IPS DF 4.7 (cell line): Measurements from ENCODE around the gene CTDP1.
"Not testable (repeated sequence)": the region's sequence is repeated elsewhere in the genome, so short reads cannot be mapped to it uniquely, and the experiment has no call there.

ENCODE experiments used
- DNase-seq: peaks from one replicate; pipeline ENCODE4 v3.0.0-alpha.2; 2013; ENCODE audit warnings: low spot score; ENCODE audit errors: extremely low read depth

The CTDP1 gene

DNA sequence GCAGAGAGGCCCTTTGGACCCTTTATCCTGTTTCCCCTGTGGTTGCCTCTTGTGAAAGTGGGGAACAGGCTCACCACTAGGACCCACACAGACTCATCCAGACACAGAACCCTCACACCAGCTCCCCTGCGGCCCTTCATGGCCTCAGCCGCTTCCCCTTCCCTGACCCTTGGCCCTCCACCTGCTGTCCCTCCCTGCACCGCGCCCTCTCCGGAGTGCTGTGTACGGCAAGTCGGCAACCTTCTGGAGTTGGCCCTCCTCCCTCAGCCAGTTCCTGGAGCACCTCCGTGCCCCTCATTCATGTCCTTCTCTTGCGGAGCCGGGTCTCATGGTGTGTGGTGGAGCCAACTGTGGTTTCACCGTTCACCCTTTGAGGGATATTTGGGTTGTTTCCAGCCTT lies 44.0 kb downstream of the CTDP1 start:
- DNase-seq: no peak

DNA sequence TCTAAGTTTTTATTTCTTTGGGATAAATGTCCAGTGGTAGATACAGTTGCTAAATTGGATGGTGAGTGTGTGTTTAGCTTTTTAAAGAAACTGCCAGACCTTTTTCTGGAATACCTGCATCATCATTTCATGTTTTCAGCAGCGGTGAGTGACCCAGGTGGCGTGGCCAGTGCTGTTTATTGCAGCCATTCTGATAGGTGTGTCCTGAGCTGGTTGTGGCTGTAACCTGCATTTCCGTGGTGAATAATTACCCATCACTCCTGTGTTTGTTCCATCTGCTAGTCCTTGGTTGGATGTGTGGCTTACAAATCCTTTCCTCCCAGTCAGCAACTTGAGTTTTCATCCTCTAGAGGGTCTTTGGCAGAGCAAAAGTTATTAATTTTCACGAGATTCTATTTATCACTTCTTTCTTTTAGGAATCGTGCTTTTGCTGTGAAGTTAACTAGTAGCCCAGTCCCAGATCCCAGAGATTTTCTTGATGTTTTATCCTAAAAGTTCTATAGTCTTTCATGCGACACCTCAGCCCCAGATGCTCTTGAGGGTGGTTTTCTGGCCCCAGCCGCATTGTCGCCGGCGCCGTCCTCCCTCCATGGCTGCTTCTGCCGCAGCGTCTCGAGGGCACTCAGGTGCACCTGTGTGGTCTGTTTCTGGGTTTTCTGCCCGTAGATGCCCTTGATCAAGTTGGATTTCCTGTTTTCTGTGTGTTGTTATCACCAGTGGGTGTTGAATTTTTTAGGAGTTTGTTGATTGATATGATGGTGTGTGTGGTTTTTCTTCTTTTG lies 44.9 kb downstream of the CTDP1 start:
- no peak for DNase-seq

DNA sequence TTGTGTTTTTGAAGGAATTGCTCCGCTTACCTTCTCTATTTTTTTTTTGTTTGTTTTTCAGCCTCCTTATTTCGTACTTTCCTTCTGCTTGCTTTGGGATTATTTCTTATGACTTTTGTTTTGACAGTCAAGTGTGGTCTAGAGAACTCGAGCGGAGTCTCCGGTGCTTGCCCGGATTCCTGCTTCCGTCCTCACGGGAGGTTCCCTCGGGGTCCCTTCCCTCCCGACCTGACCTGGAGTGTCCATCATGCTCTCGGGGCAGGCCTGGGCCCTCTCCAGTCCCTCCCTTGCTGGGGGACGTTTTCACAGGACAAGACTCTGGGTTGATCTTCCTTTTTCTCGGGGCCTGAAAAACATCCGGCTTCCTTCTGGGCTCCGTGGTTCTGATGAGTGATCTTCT lies 45.9 kb downstream of the CTDP1 start:
- DNase-seq: no peak

DNA sequence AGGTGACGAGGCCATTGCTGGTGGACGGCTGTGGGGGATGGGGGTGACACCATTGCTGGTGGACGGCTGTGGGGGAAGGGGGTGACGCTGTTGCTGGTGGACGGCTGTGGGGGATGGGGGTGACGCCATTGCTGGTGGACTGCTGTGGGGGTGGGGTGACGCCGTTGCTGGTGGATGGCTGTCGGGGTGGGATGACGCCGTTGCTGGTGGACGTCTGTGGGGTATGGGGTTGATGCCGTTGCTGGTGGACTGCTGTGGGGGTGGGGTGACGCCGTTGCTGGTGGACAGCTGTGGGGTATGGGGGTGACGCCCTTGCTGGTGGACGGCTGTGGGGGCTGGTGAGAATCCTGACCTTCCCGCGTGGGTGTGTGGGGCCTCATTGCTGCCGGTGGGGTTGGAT lies 47.1 kb downstream of the CTDP1 start:
- DNase-seq: no peak

DNA sequence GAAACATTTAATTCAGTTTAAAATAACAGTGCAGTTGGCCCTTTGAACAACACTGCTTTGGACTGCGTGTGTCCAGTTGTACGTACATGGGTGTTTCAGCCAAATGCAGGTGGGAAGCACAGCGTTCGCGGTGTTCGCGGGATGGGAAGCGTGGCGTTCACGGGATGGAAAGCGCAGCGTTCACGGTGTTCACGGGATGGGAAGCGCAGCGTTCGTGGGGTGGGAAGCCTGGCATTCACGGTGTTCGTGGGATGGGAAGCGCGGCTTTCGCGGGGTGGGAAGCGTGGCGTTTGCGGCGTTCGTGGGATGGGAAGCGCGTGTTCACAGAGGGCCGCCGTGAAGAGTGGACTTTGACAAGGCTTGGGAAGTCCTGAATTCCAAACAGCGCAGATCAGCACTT lies 47.6 kb downstream of the CTDP1 start:
- no peak for DNase-seq

DNA sequence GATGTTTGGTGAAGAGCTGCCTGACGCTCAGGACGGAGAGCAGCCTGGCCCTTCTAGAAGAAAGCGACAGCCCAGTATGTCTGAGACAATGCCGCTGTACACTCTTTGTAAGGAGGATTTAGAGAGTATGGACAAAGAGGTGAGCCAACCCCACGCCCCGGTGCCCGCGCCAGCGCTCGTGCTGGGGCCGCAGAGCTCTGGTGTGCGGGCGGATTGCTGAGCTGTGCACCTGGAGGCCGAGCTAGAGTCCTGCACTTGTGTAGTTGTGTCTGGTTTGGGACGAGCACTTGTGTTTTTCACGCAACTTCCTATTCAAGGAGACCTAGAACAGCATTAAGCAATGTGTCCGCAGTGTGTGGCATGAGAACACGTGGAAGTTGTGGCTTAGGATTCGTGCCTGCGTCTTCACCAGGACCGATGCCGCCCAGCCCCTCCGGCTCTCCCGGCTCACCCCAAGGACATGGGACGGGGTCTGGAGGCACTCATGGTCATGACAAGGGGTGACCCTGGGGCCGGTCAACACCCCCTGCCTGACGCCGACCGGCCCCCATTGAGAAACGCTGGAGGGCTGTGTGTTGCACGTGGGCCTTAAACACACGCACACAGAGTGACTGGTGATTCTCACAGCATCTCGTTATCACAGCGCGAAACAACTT lies 49.5 kb downstream of the CTDP1 start:
- no peak for DNase-seq

DNA sequence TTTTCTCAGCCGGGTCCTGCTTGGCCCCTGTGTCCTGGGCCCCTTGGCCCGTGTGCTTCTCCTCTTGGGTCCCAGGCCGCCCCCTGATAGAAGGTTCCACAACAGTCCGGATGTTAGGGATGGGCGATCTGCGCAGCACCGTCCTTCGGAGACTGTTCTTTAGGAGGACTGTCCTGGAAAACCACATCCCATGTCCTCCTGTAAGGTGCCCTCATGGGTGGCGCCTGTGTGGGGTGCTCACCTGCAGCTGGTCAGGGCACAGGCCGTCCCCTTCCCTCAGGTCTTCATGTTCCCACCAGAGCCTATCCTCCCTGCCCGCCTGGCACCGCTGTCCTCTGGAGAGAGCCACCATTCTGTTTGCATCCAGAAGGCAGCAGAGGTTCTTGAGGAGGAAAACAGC lies 50.0 kb downstream of the CTDP1 start:
- no peak for DNase-seq

DNA sequence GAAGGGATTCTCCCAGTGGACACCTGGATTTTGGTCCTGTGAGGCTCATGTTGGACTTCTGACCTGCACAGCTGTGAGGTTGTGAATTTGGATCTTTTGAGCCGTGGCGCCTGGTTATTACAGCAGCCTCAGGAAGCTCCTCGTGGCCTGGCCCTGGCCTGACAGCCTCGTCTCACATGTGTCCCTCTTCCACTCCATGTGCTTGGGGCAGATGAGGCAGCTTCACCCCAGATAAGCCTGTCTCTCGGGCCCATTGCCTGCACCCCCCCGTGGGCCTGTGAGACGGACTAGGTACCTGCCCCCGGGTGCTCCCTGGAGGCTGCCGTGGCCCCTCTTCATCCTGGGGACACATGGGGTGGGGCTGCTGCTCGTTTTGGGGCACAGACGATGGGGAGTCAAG lies 51.2 kb downstream of the CTDP1 start:
- DNase-seq: no peak

DNA sequence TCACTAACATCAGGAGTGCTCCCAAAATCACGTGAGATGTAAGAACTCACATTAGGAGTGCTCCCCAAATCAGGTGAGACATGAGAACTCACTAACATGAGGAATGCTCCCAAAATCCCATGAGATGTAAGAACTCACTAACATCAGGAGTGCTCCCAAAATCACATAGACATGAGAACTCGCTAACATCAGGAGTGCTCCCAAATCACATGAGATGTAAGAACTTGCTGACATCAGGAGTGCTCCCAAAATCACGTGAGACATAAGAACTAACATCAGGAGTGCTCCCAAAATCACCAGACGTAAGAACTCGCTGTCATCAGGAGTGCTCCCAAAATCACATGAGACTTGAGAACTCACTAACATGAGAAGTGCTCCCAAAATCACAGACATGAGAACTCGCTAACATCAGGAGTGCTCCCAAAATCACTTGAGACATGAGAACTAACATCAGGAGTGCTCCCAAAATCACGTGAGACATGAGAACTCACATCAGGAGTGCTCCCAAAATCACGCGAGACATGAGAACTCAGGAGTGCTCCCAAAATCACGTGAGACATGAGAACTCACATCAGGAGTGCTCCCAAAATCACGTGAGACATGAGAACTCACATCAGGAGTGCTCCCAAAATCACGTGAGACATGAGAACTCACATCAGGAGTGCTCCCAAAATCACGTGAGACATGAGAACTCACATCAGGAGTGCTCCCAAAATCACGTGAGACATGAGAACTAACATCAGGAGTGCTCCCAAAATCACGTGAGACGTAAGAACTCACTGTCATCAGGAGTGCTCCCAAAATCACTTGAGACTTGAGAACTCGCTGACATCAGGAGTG lies 52.5 kb downstream of the CTDP1 start:
- DNase-seq: not testable (repeated sequence)

DNA sequence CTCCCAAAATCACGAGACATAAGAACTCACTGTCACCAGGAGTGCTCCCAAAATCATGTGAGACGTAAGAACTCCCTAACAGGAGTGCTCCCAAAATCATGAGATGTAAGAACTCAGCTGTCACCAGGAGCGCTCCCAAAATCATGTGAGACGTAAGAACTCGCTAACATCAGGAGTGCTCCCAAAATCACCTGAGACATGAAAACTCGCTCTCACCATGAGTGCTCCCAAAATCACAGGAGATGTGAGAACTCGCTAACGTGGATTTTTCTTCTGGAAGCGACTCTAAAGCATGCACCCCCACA lies 53.1 kb downstream of the CTDP1 start:
- DNase-seq: no peak

DNA sequence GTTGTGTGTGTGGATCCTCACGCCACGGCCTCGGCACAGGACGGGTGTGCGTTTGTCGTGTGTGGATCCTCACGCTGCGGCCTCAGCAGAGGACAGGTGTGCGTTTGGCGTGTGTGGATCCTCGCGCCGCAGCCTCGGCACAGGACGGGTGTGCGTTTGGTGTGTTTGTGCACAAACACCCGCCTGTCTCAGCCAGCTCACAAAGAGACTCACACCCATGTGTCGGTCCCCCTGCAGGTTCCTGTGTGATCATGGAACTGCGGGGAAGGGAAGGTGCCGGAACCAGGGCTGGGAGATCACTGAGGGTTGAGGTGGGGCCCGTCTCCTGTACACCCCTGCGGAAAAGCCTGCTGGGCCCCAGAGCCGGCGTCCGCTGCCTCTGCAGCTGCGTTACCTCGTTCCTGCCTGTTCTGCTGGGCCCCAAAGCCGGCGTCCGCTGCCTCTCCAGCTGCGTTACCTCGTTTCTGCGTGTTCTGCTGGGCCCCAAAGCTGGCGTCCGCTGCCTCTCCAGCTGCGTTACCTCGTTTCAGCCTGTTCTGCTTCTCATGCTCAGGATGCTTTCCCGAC lies 53.6 kb downstream of the CTDP1 start:
- no peak for DNase-seq

DNA sequence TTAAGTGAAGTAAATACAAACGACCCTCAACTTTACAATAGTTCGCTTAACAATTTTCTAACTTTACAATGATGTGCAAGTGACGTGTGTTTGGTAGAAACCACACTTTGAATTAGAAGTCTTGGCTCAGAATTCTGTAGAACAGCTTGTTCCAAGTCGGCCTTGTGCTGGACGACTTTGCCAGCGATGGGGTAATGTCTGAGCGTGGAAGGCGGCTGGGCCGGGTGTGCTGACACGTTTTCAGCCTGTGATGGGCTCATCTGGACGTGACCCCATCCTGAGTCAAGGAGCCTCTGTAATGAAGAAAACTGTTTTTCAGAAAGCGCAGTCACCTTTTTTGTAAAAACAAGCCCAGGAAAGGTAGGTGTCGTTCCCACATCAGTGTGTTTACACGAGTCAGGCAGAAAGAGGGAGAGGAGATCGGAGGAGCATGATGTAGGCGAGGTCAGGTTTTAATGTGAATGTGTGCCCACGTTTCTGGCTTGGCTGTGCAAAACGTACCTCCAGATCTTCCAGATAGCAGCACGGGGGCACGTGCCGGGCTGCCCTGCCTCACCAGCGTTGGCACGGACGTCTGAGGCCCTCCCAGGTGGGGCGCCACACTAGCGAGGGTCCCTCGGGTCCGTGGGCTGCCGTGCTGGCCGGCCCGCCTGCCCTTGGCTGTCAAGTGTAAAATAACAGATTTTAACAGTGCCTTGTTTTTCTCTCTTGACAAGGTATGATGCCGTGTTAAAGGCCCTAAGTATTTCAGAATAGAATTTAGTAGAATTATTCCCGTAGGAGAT lies 54.6 kb downstream of the CTDP1 start:
- DNase-seq: no peak

DNA sequence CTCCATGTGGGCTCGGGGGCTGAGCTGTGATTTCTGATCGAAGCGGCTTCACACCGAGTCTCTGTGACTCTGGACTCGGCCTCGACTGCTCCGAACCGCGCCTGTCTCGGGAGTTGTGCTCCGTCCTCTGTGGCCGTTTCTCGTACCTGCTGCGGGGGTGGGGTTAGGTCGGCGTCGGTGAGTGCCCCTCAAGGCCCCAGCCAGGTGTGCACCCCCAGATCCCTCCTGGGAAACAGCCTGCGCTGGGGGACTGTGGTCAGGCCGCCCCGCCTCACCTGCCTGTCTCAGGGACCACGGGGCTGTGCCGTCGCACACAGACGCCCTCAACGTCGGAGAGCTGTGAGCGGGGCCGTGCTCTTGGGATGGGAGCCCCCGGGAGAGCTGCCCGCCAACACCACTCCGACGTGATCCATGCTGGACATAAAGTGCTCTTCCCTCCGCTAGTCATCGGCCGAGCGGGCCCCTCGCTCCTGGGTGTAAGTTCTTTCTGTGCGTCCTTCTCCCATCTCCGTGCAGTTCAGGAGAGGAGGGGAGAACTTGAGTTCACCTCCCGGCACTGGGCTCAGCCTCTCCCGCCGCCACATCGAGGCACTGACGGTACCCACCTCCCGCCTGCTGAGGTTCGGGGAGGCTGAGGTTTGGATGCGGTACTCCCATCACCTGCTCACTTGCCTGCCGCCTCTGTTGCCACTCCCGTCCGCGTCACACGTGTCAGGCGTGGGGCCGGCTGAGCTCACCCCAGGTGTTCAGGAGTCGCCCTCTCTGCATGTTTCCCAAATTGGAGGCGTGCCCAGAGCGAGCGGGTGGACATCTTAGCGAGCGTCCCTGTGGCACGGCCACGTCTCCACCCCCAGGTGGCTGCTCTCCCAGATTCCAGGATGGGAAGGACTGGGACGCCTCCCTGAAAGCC lies 55.7 kb downstream of the CTDP1 start:
- DNase-seq: no peak

DNA sequence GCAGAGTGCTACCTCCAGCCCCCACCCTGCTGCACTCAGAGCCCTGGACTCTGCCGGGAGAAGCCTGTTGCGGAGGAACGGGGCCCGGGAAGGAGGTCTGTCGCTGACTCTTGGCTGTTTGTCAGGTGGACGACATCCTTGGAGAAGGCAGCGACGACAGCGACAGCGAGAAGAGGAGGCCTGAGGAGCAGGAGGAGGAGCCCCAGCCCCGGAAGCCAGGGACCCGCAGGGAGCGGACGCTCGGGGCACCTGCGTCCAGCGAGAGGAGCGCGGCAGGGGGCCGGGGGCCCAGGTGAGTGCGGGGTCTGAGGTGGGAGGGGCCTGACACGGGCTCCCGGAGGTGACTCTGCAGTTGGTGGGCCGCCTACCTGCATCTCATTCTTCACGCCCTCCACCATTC lies 56.6 kb downstream of the CTDP1 start:
- no peak for DNase-seq

DNA sequence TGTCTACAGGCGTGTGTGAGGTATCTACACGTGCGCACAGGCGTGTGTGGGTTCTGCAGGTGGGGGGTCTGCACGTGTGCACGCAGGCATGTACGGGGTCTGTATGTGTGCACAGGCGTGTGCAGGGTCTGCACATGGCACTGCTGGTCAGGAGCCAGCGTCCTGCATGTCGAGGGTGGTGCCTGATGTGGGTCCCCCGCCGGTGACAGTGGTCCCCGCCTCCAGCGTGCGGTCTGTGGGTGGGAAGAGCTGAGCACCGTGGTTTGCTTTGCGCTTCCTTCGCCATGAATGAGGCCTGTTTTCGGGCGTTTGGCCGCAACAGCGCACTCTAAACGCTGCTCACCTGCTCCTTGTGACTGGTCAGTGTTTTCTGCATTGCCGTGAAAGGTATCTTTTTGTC lies 57.2 kb downstream of the CTDP1 start:
- DNase-seq: no peak

DNA sequence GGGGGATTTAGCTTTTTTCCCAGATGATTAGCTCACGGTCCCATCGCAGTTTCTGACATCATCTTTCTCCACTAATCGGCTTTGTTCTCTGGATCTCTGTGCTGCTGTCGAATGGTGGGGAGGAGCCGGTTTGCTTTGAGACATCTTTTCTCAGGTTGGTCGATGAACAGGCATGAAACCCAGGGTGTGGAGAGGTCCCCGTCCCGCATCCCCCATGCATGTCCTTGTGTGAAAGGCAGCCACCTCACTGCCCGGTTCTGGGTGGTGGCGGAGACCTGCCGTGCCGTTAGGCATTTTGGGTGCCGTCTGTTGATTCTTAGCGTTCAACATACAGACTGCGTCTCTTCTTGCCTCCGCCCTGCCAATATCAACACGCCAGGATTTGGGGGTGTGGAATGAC lies 57.8 kb downstream of the CTDP1 start:
- no peak for DNase-seq

DNA sequence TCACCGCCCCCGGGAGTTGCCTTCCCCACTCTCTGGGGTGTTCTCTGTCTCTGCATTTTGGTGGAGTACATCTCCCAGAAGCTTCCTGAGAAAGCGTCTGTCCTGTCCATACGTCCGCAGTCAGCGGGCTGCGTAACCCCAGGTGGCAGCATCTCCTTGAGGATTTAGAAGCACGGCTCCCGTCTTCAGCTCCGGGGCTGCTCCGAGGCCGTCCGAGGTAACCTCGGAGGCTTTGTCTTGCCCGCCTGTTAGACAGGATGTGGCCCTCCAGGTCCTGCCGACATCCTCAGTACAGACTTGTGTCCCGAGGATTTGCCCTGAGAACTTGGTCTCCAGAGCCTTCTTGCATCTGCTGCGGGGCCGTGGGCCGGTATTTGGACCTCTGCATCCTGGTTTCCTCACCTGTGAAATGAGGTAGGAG lies 58.4 kb downstream of the CTDP1 start:
- no peak for DNase-seq

DNA sequence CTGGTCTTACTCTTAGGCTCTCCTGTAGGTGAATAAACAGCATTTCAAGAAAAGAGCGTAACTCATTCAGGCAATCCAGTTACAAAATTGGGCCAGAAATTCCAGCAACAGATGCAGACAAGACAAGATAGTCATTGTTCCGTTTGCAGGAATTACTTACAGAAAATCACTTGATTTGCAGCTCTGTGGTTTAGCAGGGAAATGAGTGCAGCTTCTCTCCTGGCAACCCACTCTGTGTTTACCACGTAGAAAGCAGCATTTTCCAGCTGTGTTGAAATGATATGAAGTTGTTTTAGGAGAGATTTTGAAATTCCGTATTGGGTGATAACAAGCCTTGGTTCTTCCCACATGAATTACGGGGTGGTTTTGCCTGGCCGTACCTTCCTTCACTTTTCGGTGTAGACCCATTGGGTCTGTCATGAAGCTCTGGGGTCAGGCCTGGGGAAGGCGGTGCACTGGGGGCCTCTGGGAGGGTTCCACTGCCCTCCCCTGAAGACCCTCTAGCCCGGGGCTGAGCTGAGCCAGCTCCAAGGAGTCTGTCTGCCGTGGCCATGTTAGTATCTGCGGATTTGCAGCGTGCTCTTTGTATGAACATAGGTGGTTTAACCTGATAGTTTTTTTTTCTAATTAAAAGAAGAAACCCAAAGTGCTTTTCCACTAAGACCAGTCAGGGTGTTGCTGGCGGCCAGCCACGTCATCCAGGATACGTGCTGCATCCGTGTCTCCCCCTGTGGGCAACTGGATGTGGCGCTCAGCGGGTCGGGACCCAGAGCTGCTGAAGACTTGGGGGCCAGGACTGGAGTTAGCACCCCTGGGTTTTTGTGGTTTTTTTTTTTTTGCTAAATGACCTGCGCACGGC lies 59.2 kb downstream of the CTDP1 start:
- DNase-seq: no peak

DNA sequence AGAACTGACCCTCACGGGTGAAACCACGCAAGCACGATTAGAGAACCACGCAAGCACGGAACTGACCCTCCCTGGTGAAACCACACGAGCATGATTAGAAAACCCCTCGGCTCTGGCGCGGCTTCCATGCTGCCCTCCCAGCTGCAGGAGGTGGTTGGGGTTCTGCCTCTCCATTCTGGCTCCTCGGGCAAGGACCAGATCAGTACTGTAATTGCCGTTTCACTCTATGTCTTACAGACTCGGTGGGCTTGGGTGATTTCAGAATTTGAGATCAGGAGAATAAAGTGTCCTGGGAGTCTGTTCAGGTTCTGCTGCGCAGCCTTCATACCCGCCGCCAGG lies 59.8 kb downstream of the CTDP1 start:
- no peak for DNase-seq

DNA sequence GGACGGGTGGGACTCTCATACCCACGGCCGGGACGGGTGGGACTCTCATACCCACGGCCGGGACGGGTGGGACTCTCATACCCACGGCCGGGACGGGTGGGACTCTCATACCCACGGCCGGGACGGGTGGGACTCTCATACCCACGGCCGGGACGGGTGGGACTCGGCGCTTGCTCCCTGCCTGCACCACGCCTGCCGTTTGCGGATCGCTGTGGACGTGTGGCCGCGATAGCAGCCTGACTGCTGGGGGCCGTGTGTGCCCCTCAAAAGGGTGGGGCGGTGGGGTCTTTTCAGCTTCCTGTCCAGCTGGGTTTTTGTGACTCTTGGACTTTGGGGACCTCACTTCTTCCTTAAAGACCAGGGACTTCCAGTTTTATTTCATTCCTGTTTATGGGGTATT lies 60.4 kb downstream of the CTDP1 start:
- not testable (repeated sequence) for DNase-seq
